BE2C (cell line): ENCODE data around the gene ADAMTS2.

Experiments
- DNase-seq: peaks from one replicate; pipeline ENCODE4 v3.0.0-alpha.2; 2020
- H3K27me3 ChIP-seq: fragments of 250-450 bp; sonication (Bioruptor Pico); 2 replicates; pipeline ENCODE4 v1.5.1; 2020; ENCODE audit warnings: mild to moderate bottlenecking
- H3K36me3 ChIP-seq: fragments of 250-450 bp; sonication (Bioruptor Pico); 2 replicates; pipeline ENCODE4 v1.5.1; 2020; ENCODE audit warnings: mild to moderate bottlenecking
- H3K4me1 ChIP-seq: fragments of 250-450 bp; sonication (Bioruptor Pico); 2 replicates; pipeline ENCODE4 v1.5.1; 2020
- H3K4me3 ChIP-seq: 2 replicates; pipeline ENCODE4 v1.5.1; 2011; ENCODE audit warnings: low read depth, low read length
- H3K9me3 ChIP-seq: fragments of 250-450 bp; sonication (Bioruptor Pico); 2 replicates; pipeline ENCODE4 v1.5.1; 2020
- CTCF ChIP-seq: IDR thresholded peaks from 2 replicates; pipeline ENCODE4 v1.5.1; 2012; ENCODE audit warnings: mild to moderate bottlenecking, low read depth, low read length

Gene ADAMTS2

GRCh38 chr5:179212870-179213269 is 132.4 kb downstream of the ADAMTS2 start:
- no peaks in the 10 kb centered on the region for H3K36me3 ChIP-seq
- no peak for TF ChIP-seq CTCF
- H3K4me1 ChIP-seq, result no peaks in the 10 kb centered on the region
- DNase-seq, result no peak
- H3K4me3 ChIP-seq, result no peak overlapping the region
- H3K9me3 ChIP-seq, result no peaks in the 10 kb centered on the region; the same call in 1 of the 2 replicates
- H3K27me3 ChIP-seq, result no peaks in the 10 kb centered on the region

DNA sequence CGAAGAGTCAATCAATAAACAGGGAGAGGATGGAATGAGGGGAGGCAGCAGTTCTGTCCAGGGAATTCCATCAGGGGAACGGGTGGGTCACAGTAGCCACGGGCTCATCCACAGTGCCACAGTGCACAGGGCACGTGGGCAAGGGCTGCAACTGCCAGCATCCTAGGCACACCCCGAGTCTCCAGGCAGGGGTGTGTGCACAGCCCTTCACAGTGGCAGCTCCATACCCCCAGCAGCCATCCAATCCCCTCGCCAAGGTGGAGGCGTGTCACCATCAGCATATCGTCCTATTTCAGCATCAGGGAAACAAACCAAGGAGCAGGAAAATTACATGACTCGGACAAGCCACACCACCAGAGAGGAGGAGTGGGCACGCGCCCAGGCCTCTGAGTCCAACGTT is 133.6 kb downstream of the ADAMTS2 start:
- no peak for DNase-seq
- H3K9me3 ChIP-seq, result no peaks in the 10 kb centered on the region; the same call in 1 of the 2 replicates
- no peaks in the 10 kb centered on the region for H3K4me1 ChIP-seq
- no peaks in the 10 kb centered on the region for H3K27me3 ChIP-seq
- H3K36me3 ChIP-seq, result no peaks in the 10 kb centered on the region
- H3K4me3 ChIP-seq, result no peak overlapping the region
- no peak for TF ChIP-seq CTCF

GRCh38 chr5:179211068-179211467 is 134.2 kb downstream of the ADAMTS2 start:
- TF ChIP-seq CTCF, result no peak
- no peaks in the 10 kb centered on the region for H3K36me3 ChIP-seq
- no peak for DNase-seq
- no peaks in the 10 kb centered on the region for H3K4me1 ChIP-seq
- H3K9me3 ChIP-seq, result no peaks in the 10 kb centered on the region; the same call in 1 of the 2 replicates
- H3K4me3 ChIP-seq, result no peak overlapping the region
- H3K27me3 ChIP-seq, result no peaks in the 10 kb centered on the region

DNA sequence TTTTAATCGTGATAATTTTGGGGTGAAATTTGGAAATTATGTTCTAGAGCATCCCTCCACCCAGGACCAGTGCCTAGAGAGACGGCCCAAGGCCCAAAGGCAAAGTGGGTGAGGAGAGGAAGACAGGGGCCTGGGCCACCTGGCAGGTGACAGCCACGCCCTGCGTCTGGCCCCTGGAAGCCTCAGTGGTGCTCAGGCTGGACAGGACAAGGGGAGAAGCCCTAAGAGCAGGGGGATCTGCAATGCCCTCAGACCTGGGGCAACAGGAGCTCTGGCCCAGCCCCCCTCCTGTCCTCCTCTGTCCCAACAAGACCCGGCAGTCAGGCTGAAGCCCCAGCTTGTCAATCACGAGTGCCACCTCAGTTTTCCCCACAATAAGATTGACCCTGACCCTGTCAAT is 134.8 kb downstream of the ADAMTS2 start:
- no peak for DNase-seq
- H3K9me3 ChIP-seq, result no peaks in the 10 kb centered on the region; the same call in 1 of the 2 replicates
- no peak overlapping the region for H3K4me3 ChIP-seq
- H3K4me1 ChIP-seq, result no peaks in the 10 kb centered on the region
- no peaks in the 10 kb centered on the region for H3K27me3 ChIP-seq
- no peak for TF ChIP-seq CTCF
- no peaks in the 10 kb centered on the region for H3K36me3 ChIP-seq

GRCh38 chr5:179209359-179210150 is 135.7 kb downstream of the ADAMTS2 start:
- Histone ChIP-seq H3K27me3 (no peaks in the 10 kb centered on the region), H3K9me3 (no peaks in the 10 kb centered on the region; the same call in 1 of the 2 replicates), H3K4me1 (no peaks in the 10 kb centered on the region), H3K36me3 (no peaks in the 10 kb centered on the region), H3K4me3 (no peak overlapping the region)
- no peak for DNase-seq
- no peak for TF ChIP-seq CTCF

- H3K9me3 ChIP-seq, result no peaks in the 10 kb centered on the region; the same call in 1 of the 2 replicates
- no peak for DNase-seq
- TF ChIP-seq CTCF, result no peak
- H3K4me3 ChIP-seq, result no peak overlapping the region
- no peaks in the 10 kb centered on the region for H3K36me3 ChIP-seq
- no peaks in the 10 kb centered on the region for H3K4me1 ChIP-seq
- H3K27me3 ChIP-seq, result no peaks in the 10 kb centered on the region
Observed at GRCh38 chr5:179208706-179209358, 136.4 kb downstream of the ADAMTS2 start.
